SW480 (cell line): ENCODE results near the gene SAP25.

Source experiments
- DNase-seq: peaks from one replicate; pipeline ENCODE4 v3.0.0-alpha.2; 2016; ENCODE audit warnings: low spot score

Gene SAP25

GRCh38 chr7:100595188-100595587, 21.5 kb upstream of the SAP25 start:
- DNase-seq = no peak

- no peak for DNase-seq
Measured at GRCh38 chr7:100591596-100591995, 17.9 kb upstream of the SAP25 start.

- DNase-seq = no peak
Measured at GRCh38 chr7:100590077-100590737, 16.5 kb upstream of the SAP25 start.

- no peak for DNase-seq
Measured at GRCh38 chr7:100589341-100589947, 15.7 kb upstream of the SAP25 start.

GRCh38 chr7:100588438-100588837, 14.7 kb upstream of the SAP25 start:
- peak; percentile 69 for DNase-seq

GRCh38 chr7:100586266-100587025, 12.7 kb upstream of the SAP25 start, which contains the start of gene FBXO24:
TSS of gene FBXO24 (plus strand) at chr7:100586328. CDS start at chr7:100586626, 298 bp downstream.
- DNase-seq = peak; percentile 100

- DNase-seq = peak; percentile 78
Measured at GRCh38 chr7:100585511-100586265, 12.0 kb upstream of the SAP25 start, which contains the start of gene LRCH4. TSS of gene LRCH4 (minus strand) at chr7:100586129. CDS start at chr7:100586100, 29 bp downstream.

GRCh38 chr7:100584683-100585510, 11.2 kb upstream of the SAP25 start:
- DNase-seq = peak; percentile 83

- no peak for DNase-seq
Measured at GRCh38 chr7:100584054-100584682, 10.5 kb upstream of the SAP25 start.

GRCh38 chr7:100583132-100584053, 9.7 kb upstream of the SAP25 start:
- DNase-seq = peak; percentile 79

- DNase-seq = no peak
Measured at GRCh38 chr7:100582650-100583049, 8.9 kb upstream of the SAP25 start.

- DNase-seq = no peak
Measured at GRCh38 chr7:100582041-100582579, 8.4 kb upstream of the SAP25 start.

GRCh38 chr7:100580466-100581283, 7.0 kb upstream of the SAP25 start:
- DNase-seq = no peak

- no peak for DNase-seq
Measured at GRCh38 chr7:100578246-100579183, 4.8 kb upstream of the SAP25 start.

GRCh38 chr7:100577507-100577906, 3.8 kb upstream of the SAP25 start:
- no peak for DNase-seq

- no peak for DNase-seq
Measured at GRCh38 chr7:100577103-100577502, 3.4 kb upstream of the SAP25 start.

- no peak for DNase-seq
Measured at GRCh38 chr7:100576384-100576993, 2.8 kb upstream of the SAP25 start.
